Smooth muscle cell (in vitro differentiated cells): ENCODE results near the gene SPTBN2. TPM values are rescaled to one million over a fixed set of nuclear protein-coding genes. Genes with fewer than 3 reads are reported as not detected.

Experiments
- DNase-seq: peaks from one replicate; lab custom pipeline; 2025; ENCODE audit not compliant: unreplicated experiment; lab: John Stamatoyannopoulos, UW
- H2AFZ ChIP-seq: fragments of 200-600 bp; sonication (generic); 2 replicates; pipeline ENCODE4 v1.6.0; 2016; ENCODE audit warnings: antibody characterized with exemption, low read depth, mild to moderate bottlenecking
- H3F3A ChIP-seq: fragments of 200-600 bp; sonication (generic); 2 replicates; pipeline ENCODE4 v1.6.0; 2017; ENCODE audit warnings: antibody characterized with exemption, low read depth
- H3K27ac ChIP-seq: fragments of 200-600 bp; sonication (generic); 2 replicates; pipeline ENCODE4 v1.5.1; 2016; ENCODE audit warnings: low read depth, mild to moderate bottlenecking
- H3K27me3 ChIP-seq: fragments of 200-600 bp; sonication (generic); 2 replicates; pipeline ENCODE4 v1.6.1; 2016; ENCODE audit warnings: low read depth, mild to moderate bottlenecking
- H3K36me3 ChIP-seq: fragments of 200-600 bp; sonication (generic); 2 replicates; pipeline ENCODE4 v1.5.1; 2016; ENCODE audit warnings: low read depth
- H3K4me1 ChIP-seq: fragments of 200-600 bp; sonication (generic); 2 replicates; pipeline ENCODE4 v1.5.1; 2016; ENCODE audit warnings: low read depth
- H3K4me2 ChIP-seq: fragments of 200-600 bp; sonication (generic); 2 replicates; pipeline ENCODE4 v1.6.0; 2016; ENCODE audit warnings: mild to moderate bottlenecking
- H3K4me3 ChIP-seq: fragments of 200-600 bp; sonication (generic); 2 replicates; pipeline ENCODE4 v1.5.1; 2016; ENCODE audit warnings: mild to moderate bottlenecking
- H3K79me2 ChIP-seq: fragments of 200-600 bp; sonication (generic); 2 replicates; pipeline ENCODE4 v1.6.0; 2016; ENCODE audit warnings: low read depth, mild to moderate bottlenecking
- H3K9ac ChIP-seq: fragments of 200-600 bp; sonication (generic); 2 replicates; pipeline ENCODE4 v1.6.0; 2016; ENCODE audit warnings: low read depth
- H3K9me3 ChIP-seq: fragments of 200-600 bp; sonication (generic); replicated peaks from 2 replicates; pipeline ENCODE4 v1.5.1; 2016; ENCODE audit warnings: low read depth
- H4K20me1 ChIP-seq: fragments of 200-600 bp; sonication (generic); 2 replicates; pipeline ENCODE4 v1.6.0; 2016; ENCODE audit warnings: low read depth
- CTCF ChIP-seq: fragments of 200-600 bp; sonication (generic); IDR thresholded peaks from 2 replicates; pipeline ENCODE4 v1.5.1; 2017; ENCODE audit warnings: borderline replicate concordance, mild to moderate bottlenecking, antibody characterized with exemption; ENCODE audit not compliant: insufficient read depth, poor library complexity, severe bottlenecking
- WGBS: methylation state at CpG from one replicate; pipeline ENCODE4 v1.1.7; 2016; ENCODE audit warnings: low lambda C conversion rate; 5-methylcytosine and 5-hydroxymethylcytosine counted together
- polyA plus RNA-seq: library from polyadenylated mRNA; unstranded; fragments of >200 nt; fragmentation: Nextera tagmentation; extraction: Ambion mirVana; gene quantifications from 2 replicates; pipeline ENCODE4 v1.2.1, GENCODE V29; 2016
- total RNA-seq: library from RNA; depleted of rRNA; stranded (reverse); fragments of >200 nt; gene quantifications from 2 replicates; pipeline ENCODE4 v1.2.3, GENCODE V29; 2014

Gene SPTBN2
- total and polyA plus RNA-seq, 2 experiments from 2014 or later: 15.7 to 20.9 TPM

DNA sequence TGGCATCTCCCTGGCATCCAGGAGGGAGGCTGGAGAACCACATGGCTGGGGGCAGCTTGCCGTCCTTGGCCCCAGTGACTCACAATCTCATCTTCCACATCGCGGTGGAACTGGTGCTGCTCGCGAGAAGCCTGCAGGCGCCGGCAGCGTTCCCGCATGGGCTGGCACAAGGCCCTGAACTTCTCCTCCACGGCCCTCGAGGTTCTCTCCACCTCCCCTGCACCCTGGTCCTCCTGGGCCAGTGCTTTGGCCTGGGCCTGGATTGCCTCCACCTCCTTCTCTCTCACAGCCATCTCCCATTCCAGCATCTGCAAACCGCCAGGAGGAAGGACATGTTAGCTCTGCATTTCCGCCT lies 35.0 kb downstream of the SPTBN2 start:
- Histone ChIP-seq H3K4me2 (no peak overlapping the region), H4K20me1 (no peaks in the 10 kb centered on the region), H2AFZ (no peak overlapping the region), H3K9ac (no peak overlapping the region), H3K4me1 (no peaks in the 10 kb centered on the region), H3K27me3 (no peaks in the 10 kb centered on the region), H3K36me3 (no peaks in the 10 kb centered on the region), H3K4me3 (no peak overlapping the region), H3K79me2 (no peaks in the 10 kb centered on the region), H3F3A (no peaks in the 10 kb centered on the region), H3K27ac (no peak overlapping the region), H3K9me3 (no peaks in the 10 kb centered on the region)
- 93% methylated on average over 13 of the region's 13 CpGs for WGBS
- DNase-seq: no peak
- no peak for TF ChIP-seq CTCF

DNA sequence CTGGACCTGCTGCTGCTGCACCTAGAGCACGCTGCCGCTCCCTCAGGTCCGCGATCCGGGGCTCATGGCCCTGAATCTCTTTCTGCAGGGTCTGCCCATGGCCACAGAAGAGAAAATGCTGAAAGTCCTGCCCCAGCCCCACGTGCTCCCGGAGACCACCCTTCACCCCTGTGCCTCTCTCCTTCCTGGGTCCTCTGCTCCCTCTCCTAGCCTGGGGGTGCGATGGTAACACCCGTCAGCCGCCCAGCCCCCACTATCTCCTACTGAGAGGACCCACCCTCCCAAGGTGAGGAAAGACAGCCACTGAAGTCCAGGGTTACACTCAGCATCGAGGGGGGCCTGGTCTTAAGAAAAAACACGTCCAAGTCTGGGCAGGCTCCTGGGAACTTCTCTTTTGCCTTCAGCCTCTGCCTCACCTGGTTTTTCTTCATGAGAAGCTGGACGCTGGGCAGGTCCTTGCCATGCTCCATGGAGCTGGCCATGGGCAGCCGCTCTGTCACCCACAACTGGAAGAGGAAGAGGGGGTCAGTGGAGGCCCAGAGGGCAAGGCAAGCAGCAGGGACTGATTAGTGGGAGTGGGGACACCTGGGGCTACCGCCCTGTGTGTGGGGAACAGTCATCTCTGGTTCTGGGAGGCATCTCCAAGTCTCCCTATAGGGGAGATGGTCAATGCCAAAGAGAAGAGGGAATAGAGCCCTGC lies 35.5 kb downstream of the SPTBN2 start:
- DNase-seq: no peak
- no peak overlapping the region for H3K9ac ChIP-seq
- no peaks in the 10 kb centered on the region for H3K79me2 ChIP-seq
- H4K20me1 ChIP-seq: no peaks in the 10 kb centered on the region
- H3K27me3 ChIP-seq: no peaks in the 10 kb centered on the region
- H3K27ac ChIP-seq: no peak overlapping the region
- no peak overlapping the region for H3K4me2 ChIP-seq
- no peak for TF ChIP-seq CTCF
- H3K4me3 ChIP-seq: no peak overlapping the region
- WGBS: 95% methylated on average over 15 of the region's 15 CpGs
- no peaks in the 10 kb centered on the region for H3K4me1 ChIP-seq
- H2AFZ ChIP-seq: no peak overlapping the region
- H3F3A ChIP-seq: no peaks in the 10 kb centered on the region
- no peaks in the 10 kb centered on the region for H3K36me3 ChIP-seq
- H3K9me3 ChIP-seq: no peaks in the 10 kb centered on the region

DNA sequence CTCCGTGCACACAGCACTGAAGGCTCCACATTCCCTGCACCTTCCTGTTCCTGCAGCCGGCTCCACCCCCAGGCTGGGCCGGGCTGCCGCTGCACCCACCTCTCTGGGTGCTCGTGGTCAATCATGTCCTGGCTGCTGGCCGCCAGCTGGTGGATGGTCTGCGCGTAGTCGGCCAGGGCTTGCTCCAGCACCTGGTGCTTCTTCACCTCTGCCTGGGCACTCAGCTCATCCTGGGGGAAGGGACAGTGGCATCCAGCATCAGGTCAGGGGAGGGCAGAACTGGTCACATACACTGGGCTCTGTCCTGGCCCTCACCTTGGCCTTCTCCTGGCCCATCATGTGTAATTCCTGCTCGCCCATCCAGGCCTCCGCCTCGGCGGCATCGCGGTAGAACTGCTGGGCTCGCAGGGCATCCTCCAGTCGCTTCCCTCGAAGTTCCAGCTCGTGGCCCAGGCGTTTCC lies 36.1 kb downstream of the SPTBN2 start:
- WGBS: 96% methylated on average over 20 of the region's 20 CpGs
- no peak overlapping the region for H3K9ac ChIP-seq
- no peaks in the 10 kb centered on the region for H3K27me3 ChIP-seq
- no peaks in the 10 kb centered on the region for H3F3A ChIP-seq
- no peak overlapping the region for H3K4me2 ChIP-seq
- H3K4me1 ChIP-seq: no peaks in the 10 kb centered on the region
- no peak overlapping the region for H3K4me3 ChIP-seq
- H4K20me1 ChIP-seq: no peaks in the 10 kb centered on the region
- H3K27ac ChIP-seq: no peak overlapping the region
- TF ChIP-seq CTCF: no peak
- no peak for DNase-seq
- no peak overlapping the region for H2AFZ ChIP-seq
- H3K79me2 ChIP-seq: no peaks in the 10 kb centered on the region
- H3K36me3 ChIP-seq: no peaks in the 10 kb centered on the region
- H3K9me3 ChIP-seq: no peaks in the 10 kb centered on the region

DNA sequence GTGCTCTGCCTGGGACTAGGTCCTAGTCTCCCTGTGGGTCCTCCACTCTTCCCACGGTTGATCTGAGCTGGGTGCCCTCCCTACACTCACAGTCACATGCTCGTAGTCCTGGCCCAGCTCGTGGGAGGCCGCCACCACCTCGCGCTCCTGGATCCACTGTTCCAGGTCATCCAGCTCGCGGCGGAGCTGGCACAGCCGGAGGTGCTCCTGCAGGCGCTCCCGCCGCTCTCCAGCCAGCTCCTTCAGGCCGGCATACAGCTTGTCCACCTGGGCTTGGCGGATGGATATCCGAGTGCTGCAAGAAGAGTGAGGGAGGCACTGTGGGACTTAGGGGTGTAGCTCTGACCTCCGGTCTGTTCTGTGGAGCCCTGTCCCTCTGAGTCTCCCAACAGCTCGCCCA lies 36.6 kb downstream of the SPTBN2 start:
- no peak for TF ChIP-seq CTCF
- no peaks in the 10 kb centered on the region for H3K27me3 ChIP-seq
- no peaks in the 10 kb centered on the region for H3K9me3 ChIP-seq
- H3K79me2 ChIP-seq: no peaks in the 10 kb centered on the region
- no peak for DNase-seq
- no peaks in the 10 kb centered on the region for H3K4me1 ChIP-seq
- no peak overlapping the region for H3K4me3 ChIP-seq
- H2AFZ ChIP-seq: no peak overlapping the region
- no peaks in the 10 kb centered on the region for H3K36me3 ChIP-seq
- 98% methylated on average over 18 of the region's 18 CpGs for WGBS
- H3K4me2 ChIP-seq: no peak overlapping the region
- H3K9ac ChIP-seq: no peak overlapping the region
- no peak overlapping the region for H3K27ac ChIP-seq
- no peaks in the 10 kb centered on the region for H4K20me1 ChIP-seq
- H3F3A ChIP-seq: no peaks in the 10 kb centered on the region
